ENCODE data around the gene SLC35E4.

The SLC35E4 gene

DNA sequence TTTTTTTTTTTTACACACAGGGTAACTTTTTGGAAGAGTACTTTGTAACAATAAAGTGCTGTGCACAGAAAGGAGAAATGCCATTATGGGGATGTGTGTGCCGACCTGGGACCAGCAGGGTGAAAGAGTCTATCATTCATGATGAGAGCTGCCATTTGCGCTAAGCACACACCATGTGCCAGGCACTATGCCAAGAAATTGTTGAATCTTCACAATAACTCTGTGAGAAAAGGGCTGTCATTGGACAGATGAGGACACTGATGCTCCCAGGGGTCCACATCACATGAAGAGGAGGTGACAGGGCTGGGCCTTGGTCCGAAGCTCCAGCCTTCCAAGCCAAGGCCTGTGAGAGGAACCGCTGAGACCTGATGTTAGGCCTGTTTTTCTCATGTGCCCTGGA lies 26.5 kb downstream of the SLC35E4 start:
- no peak for DNase-seq
- Histone ChIP-seq H4K91ac (ENCODE audit: low read depth, low read length) (no peak overlapping the region), H3K9me3 (ENCODE audit: insufficient read depth, low read depth, low read length) (no peaks in the 10 kb centered on the region), H2BK5ac (ENCODE audit: low read depth, low read length, poor library complexity) (no peak overlapping the region), H3K27ac (ENCODE audit: low read depth, low read length) (no peak overlapping the region), H3K9ac (ENCODE audit: low read length) (no peak overlapping the region), H4K8ac (ENCODE audit: low read depth, low read length) (no peak overlapping the region), H4K12ac (ENCODE audit: low read depth, low read length) (no peak overlapping the region), H3K4ac (ENCODE audit: low read depth, low read length) (no peak overlapping the region), H3K79me2 (ENCODE audit: control insufficient read depth, insufficient read depth, low read length, poor library complexity) (no peaks in the 10 kb centered on the region), H3K14ac (ENCODE audit: low read length) (no peak overlapping the region), H2AFZ (ENCODE audit: insufficient read depth, low read length, poor library complexity) (no peak overlapping the region), H2AK5ac (ENCODE audit: low read length) (no peak overlapping the region), H3K18ac (ENCODE audit: low read length) (no peak overlapping the region), H3K4me1 (ENCODE audit: control insufficient read depth in 1 of 2, insufficient read depth in 2 of 2, low read length in 2 of 2) (peaks cover 0 to 2% of the 10 kb centered on the region in 2 experiments), H3K4me3 (ENCODE audit: low read depth, low read length) (no peak overlapping the region), H2BK12ac (ENCODE audit: low read length) (no peak overlapping the region), H3K4me2 (ENCODE audit: low read length) (no peak overlapping the region), H3K79me1 (ENCODE audit: low read length) (no peaks in the 10 kb centered on the region), H3K23ac (ENCODE audit: low read length) (no peak overlapping the region), H3K27me3 (ENCODE audit: insufficient read depth, low read length) (no peaks in the 10 kb centered on the region), H3K36me3 (ENCODE audit: control insufficient read depth in 1 of 2, insufficient read depth in 2 of 2, low read length in 2 of 2) (peaks cover 3 to 11% of the 10 kb centered on the region in 2 experiments), H2BK120ac (ENCODE audit: insufficient read depth, low read length, poor library complexity) (no peak overlapping the region)
- no CpG with 5 or more reads among the region's 4 CpGs for WGBS (ENCODE audit: extremely low coverage, insufficient coverage, insufficient read length)

- Histone ChIP-seq H3K9ac (ENCODE audit: low read length) (no peak overlapping the region), H3K9me3 (ENCODE audit: insufficient read depth, low read depth, low read length) (no peaks in the 10 kb centered on the region)
These were observed 29.2 kb downstream of the SLC35E4 start for GRCh38 chr22:30664798-30665197.

GRCh38 chr22:30665266-30665665 lies 29.7 kb downstream of the SLC35E4 start:
- no peak overlapping the region for H3K9ac ChIP-seq (ENCODE audit: low read length)
- no peak overlapping the region for H3K4me3 ChIP-seq (ENCODE audit: low read depth, low read length)
- no peak overlapping the region for H3K18ac ChIP-seq (ENCODE audit: low read length)
- no peak overlapping the region for H4K91ac ChIP-seq (ENCODE audit: low read depth, low read length)
- peaks cover 6 to 10% of the 10 kb centered on the region in 2 experiments for H3K4me1 ChIP-seq (ENCODE audit: control insufficient read depth in 1 of 2, insufficient read depth in 2 of 2, low read length in 2 of 2)
- H4K12ac ChIP-seq (ENCODE audit: low read depth, low read length), result no peak overlapping the region
- no peaks in the 10 kb centered on the region for H3K9me3 ChIP-seq (ENCODE audit: insufficient read depth, low read depth, low read length)
- H2AK5ac ChIP-seq (ENCODE audit: low read length), result no peak overlapping the region
- no peak overlapping the region for H2BK12ac ChIP-seq (ENCODE audit: low read length)
- H3K27me3 ChIP-seq (ENCODE audit: insufficient read depth, low read length), result peaks cover 5% of the 10 kb centered on the region
- no peak overlapping the region for H2BK5ac ChIP-seq (ENCODE audit: low read depth, low read length, poor library complexity)
- no peak overlapping the region for H3K23ac ChIP-seq (ENCODE audit: low read length)
- no peak overlapping the region for H2BK120ac ChIP-seq (ENCODE audit: insufficient read depth, low read length, poor library complexity)
- no peak overlapping the region for H3K27ac ChIP-seq (ENCODE audit: low read depth, low read length)
- no peak for DNase-seq
- no peak overlapping the region for H2AFZ ChIP-seq (ENCODE audit: insufficient read depth, low read length, poor library complexity)
- H3K4me2 ChIP-seq (ENCODE audit: low read length), result no peak overlapping the region
- no CpG with 5 or more reads among the region's 2 CpGs for WGBS (ENCODE audit: extremely low coverage, insufficient coverage, insufficient read length)
- no peak overlapping the region for H4K8ac ChIP-seq (ENCODE audit: low read depth, low read length)
- peaks cover 2% of the 10 kb centered on the region for H3K79me2 ChIP-seq (ENCODE audit: control insufficient read depth, insufficient read depth, low read length, poor library complexity)
- peaks cover 2% of the 10 kb centered on the region for H3K79me1 ChIP-seq (ENCODE audit: low read length)
- H3K14ac ChIP-seq (ENCODE audit: low read length), result no peak overlapping the region
- peaks cover 3 to 11% of the 10 kb centered on the region in 2 experiments for H3K36me3 ChIP-seq (ENCODE audit: control insufficient read depth in 1 of 2, insufficient read depth in 2 of 2, low read length in 2 of 2)
- H3K4ac ChIP-seq (ENCODE audit: low read depth, low read length), result no peak overlapping the region

More at GRCh38 chr22:30664798-30665197, 29.2 kb downstream of the SLC35E4 start:
- no peak overlapping the region for H4K12ac ChIP-seq (ENCODE audit: low read depth, low read length)
- H3K18ac ChIP-seq (ENCODE audit: low read length), result no peak overlapping the region
- no peak overlapping the region for H2BK5ac ChIP-seq (ENCODE audit: low read depth, low read length, poor library complexity)
- no peak overlapping the region for H3K23ac ChIP-seq (ENCODE audit: low read length)
- H2BK120ac ChIP-seq (ENCODE audit: insufficient read depth, low read length, poor library complexity), result no peak overlapping the region
- H2AFZ ChIP-seq (ENCODE audit: insufficient read depth, low read length, poor library complexity), result no peak overlapping the region
- peaks cover 3 to 11% of the 10 kb centered on the region in 2 experiments for H3K36me3 ChIP-seq (ENCODE audit: control insufficient read depth in 1 of 2, insufficient read depth in 2 of 2, low read length in 2 of 2)
- no peak overlapping the region for H3K4me3 ChIP-seq (ENCODE audit: low read depth, low read length)
- H3K4me2 ChIP-seq (ENCODE audit: low read length), result no peak overlapping the region
- H2BK12ac ChIP-seq (ENCODE audit: low read length), result no peak overlapping the region
- no CpG with 5 or more reads among the region's 13 CpGs for WGBS (ENCODE audit: extremely low coverage, insufficient coverage, insufficient read length)
- peaks cover 5% of the 10 kb centered on the region for H3K27me3 ChIP-seq (ENCODE audit: insufficient read depth, low read length)
- no peak overlapping the region for H4K91ac ChIP-seq (ENCODE audit: low read depth, low read length)
- no peak for DNase-seq
- no peak overlapping the region for H3K27ac ChIP-seq (ENCODE audit: low read depth, low read length)
- no peak overlapping the region for H4K8ac ChIP-seq (ENCODE audit: low read depth, low read length)
- no peak overlapping the region for H2AK5ac ChIP-seq (ENCODE audit: low read length)
- H3K79me2 ChIP-seq (ENCODE audit: control insufficient read depth, insufficient read depth, low read length, poor library complexity), result peaks cover 2% of the 10 kb centered on the region
- peaks cover 6 to 10% of the 10 kb centered on the region in 2 experiments for H3K4me1 ChIP-seq (ENCODE audit: control insufficient read depth in 1 of 2, insufficient read depth in 2 of 2, low read length in 2 of 2)
- no peak overlapping the region for H3K4ac ChIP-seq (ENCODE audit: low read depth, low read length)
- peaks cover 2% of the 10 kb centered on the region for H3K79me1 ChIP-seq (ENCODE audit: low read length)
- no peak overlapping the region for H3K14ac ChIP-seq (ENCODE audit: low read length)

- Histone ChIP-seq H3K4me2 (ENCODE audit: low read length) (no peak overlapping the region), H2BK120ac (ENCODE audit: insufficient read depth, low read length, poor library complexity) (no peak overlapping the region), H3K4me3 (ENCODE audit: low read depth, low read length) (no peak overlapping the region), H3K18ac (ENCODE audit: low read length) (no peak overlapping the region), H3K27ac (ENCODE audit: low read depth, low read length) (no peak overlapping the region), H3K23ac (ENCODE audit: low read length) (no peak overlapping the region), H3K4me1 (ENCODE audit: control insufficient read depth in 1 of 2, insufficient read depth in 2 of 2, low read length in 2 of 2) (peaks cover 6 to 10% of the 10 kb centered on the region in 2 experiments), H4K8ac (ENCODE audit: low read depth, low read length) (no peak overlapping the region), H3K36me3 (ENCODE audit: control insufficient read depth in 1 of 2, insufficient read depth in 2 of 2, low read length in 2 of 2) (peaks cover 3 to 11% of the 10 kb centered on the region in 2 experiments), H2BK5ac (ENCODE audit: low read depth, low read length, poor library complexity) (no peak overlapping the region), H3K14ac (ENCODE audit: low read length) (no peak overlapping the region), H3K9ac (ENCODE audit: low read length) (no peak overlapping the region), H2AK5ac (ENCODE audit: low read length) (no peak overlapping the region), H3K79me1 (ENCODE audit: low read length) (peaks cover 2% of the 10 kb centered on the region), H2BK12ac (ENCODE audit: low read length) (no peak overlapping the region), H4K91ac (ENCODE audit: low read depth, low read length) (no peak overlapping the region), H4K12ac (ENCODE audit: low read depth, low read length) (no peak overlapping the region), H2AFZ (ENCODE audit: insufficient read depth, low read length, poor library complexity) (no peak overlapping the region), H3K9me3 (ENCODE audit: insufficient read depth, low read depth, low read length) (no peaks in the 10 kb centered on the region), H3K27me3 (ENCODE audit: insufficient read depth, low read length) (peaks cover 5% of the 10 kb centered on the region), H3K4ac (ENCODE audit: low read depth, low read length) (no peak overlapping the region), H3K79me2 (ENCODE audit: control insufficient read depth, insufficient read depth, low read length, poor library complexity) (peaks cover 2% of the 10 kb centered on the region)
- no peak for DNase-seq
- no CpG with 5 or more reads among the region's 4 CpGs for WGBS (ENCODE audit: extremely low coverage, insufficient coverage, insufficient read length)
These were observed 30.2 kb downstream of the SLC35E4 start for GRCh38 chr22:30665786-30666185.
